ENCODE data around the gene ERBB4. TPM values are rescaled to one million over a fixed set of nuclear protein-coding genes. Genes with fewer than 3 reads are reported as not detected.

The ERBB4 gene
- total RNA-seq, 4 donors from 2014 or later: 0.04 to 0.57 (median 0.35) TPM; not detected in 1

GRCh38 chr2:212294816-212295215 lies 243.8 kb downstream of the ERBB4 start:
- Histone ChIP-seq H3K9me3 (no peaks in the 10 kb centered on the region), H3K4me3 (no peak overlapping the region), H3K4me1 (no peaks in the 10 kb centered on the region), H3K36me3 (no peaks in the 10 kb centered on the region), H3K27me3 (no peaks in the 10 kb centered on the region), H3K27ac (no peak overlapping the region)
- TF ChIP-seq POLR2A (IDR thresholded peaks at IDR 0.05): no peak
- TF ChIP-seq, protein P1, sequence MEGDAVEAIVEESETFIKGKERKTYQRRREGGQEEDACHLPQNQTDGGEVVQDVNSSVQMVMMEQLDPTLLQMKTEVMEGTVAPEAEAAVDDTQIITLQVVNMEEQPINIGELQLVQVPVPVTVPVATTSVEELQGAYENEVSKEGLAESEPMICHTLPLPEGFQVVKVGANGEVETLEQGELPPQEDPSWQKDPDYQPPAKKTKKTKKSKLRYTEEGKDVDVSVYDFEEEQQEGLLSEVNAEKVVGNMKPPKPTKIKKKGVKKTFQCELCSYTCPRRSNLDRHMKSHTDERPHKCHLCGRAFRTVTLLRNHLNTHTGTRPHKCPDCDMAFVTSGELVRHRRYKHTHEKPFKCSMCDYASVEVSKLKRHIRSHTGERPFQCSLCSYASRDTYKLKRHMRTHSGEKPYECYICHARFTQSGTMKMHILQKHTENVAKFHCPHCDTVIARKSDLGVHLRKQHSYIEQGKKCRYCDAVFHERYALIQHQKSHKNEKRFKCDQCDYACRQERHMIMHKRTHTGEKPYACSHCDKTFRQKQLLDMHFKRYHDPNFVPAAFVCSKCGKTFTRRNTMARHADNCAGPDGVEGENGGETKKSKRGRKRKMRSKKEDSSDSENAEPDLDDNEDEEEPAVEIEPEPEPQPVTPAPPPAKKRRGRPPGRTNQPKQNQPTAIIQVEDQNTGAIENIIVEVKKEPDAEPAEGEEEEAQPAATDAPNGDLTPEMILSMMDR (IDR thresholded peaks at IDR 0.05): no peak
- whole genome bisulfite sequencing, 2 donors: 13 to 58% methylated on average over 2 of the region's 2 CpGs
- DNase-seq: no peak
- intact Hi-C loops (cut with DNase I): no loop called here

DNA sequence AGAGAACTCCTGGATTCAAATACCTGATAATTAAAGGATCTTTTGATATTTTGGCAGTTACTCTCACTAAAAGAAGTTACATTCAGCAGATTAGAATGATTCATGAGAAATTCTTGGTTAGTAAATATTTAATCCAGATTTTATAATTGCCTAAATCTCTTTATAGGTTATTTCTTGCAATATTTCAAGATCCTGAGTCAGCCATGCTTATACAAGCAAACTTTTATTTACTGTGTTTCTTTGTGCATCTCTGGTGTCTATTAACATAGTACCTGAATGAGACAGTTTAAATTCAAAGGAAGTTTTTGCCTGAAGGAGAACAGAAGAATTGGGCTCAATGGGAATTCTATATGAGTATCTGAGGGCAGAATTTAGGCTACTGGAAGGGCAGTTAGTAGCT lies 249.3 kb downstream of the ERBB4 start:
- no peak for DNase-seq
- no peak overlapping the region for H3K27ac ChIP-seq
- intact Hi-C loops (cut with DNase I): no loop called here
- H3K4me3 ChIP-seq: no peak overlapping the region
- H3K9me3 ChIP-seq: no peaks in the 10 kb centered on the region
- H3K36me3 ChIP-seq: no peaks in the 10 kb centered on the region
- H3K27me3 ChIP-seq: no peaks in the 10 kb centered on the region
- TF ChIP-seq POLR2A (IDR thresholded peaks at IDR 0.05): no peak
- TF ChIP-seq, protein P1 (IDR thresholded peaks at IDR 0.05): no peak
- no peaks in the 10 kb centered on the region for H3K4me1 ChIP-seq

- no peaks in the 10 kb centered on the region for H3K27me3 ChIP-seq
- 82 to 85% methylated on average over 7 to 8 of the region's 8 CpGs for whole genome bisulfite sequencing, 2 donors
- no peaks in the 10 kb centered on the region for H3K4me1 ChIP-seq
- TF ChIP-seq, protein P1 (IDR thresholded peaks at IDR 0.05): no peak
- TF ChIP-seq POLR2A (IDR thresholded peaks at IDR 0.05): no peak
- no peak overlapping the region for H3K4me3 ChIP-seq
- H3K36me3 ChIP-seq: no peaks in the 10 kb centered on the region
- H3K9me3 ChIP-seq: no peaks in the 10 kb centered on the region
- H3K27ac ChIP-seq: no peak overlapping the region
- intact Hi-C loops (cut with DNase I): no loop called here
- DNase-seq: no peak
These were observed 250.3 kb downstream of the ERBB4 start for GRCh38 chr2:212288308-212288707.

DNA sequence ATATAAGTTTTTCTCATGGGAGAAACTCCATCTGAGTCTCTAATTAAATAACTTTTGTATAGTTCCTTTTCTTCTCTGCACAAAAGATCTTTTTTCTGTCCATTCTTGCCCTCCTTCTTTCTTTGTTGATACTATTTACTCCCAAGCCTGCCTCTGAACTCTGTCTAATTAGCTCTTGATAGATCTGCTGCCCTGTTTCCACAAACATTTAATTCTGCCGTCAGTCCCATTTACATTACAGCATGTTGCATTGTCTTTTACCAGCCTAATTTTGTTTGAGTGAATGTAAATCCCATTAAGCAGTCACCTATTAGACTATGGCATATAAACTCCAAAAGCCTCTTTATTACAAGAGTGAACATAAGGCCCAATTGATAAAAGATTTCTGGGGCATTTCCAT lies 254.4 kb downstream of the ERBB4 start:
- intact Hi-C loops (cut with DNase I): no loop called here
- Histone ChIP-seq H3K4me3 (no peak overlapping the region), H3K27me3 (no peaks in the 10 kb centered on the region), H3K36me3 (no peaks in the 10 kb centered on the region), H3K4me1 (no peaks in the 10 kb centered on the region), H3K27ac (no peak overlapping the region), H3K9me3 (no peaks in the 10 kb centered on the region)
- TF ChIP-seq, protein P1 (IDR thresholded peaks at IDR 0.05): no peak
- no peak for TF ChIP-seq POLR2A (IDR thresholded peaks at IDR 0.05)
- DNase-seq: no peak
- 50 to 68% methylated on average over 1 of the region's 1 CpG for WGBS, 2 donors

DNA sequence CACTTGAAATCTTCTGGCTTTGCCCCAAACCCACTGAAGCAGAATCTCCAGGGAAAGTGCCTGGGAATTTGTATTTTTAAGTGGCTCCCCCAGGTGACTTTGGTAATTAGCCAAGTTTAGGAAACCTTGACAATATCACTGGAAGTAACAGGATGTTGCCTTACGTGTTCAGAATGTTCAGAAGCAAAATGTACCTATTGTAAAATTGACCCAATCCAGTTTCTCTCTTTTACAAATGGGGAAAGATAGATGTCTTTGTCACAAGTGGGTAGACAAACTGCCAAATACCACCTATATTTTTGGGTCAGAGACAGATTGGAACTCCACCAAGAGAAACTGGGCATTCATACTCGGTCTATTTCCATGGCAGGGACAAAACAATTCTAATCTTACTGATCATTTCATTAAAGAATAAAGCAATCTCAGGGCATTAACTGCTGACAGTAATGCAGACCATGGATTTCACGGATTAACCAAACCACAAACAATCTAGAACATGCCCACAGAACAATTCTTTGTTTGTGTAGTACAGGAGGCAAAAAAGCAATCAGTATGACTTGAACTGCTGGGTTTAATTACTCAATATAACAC lies 255.8 kb downstream of the ERBB4 start:
- H3K4me1 ChIP-seq: no peaks in the 10 kb centered on the region
- no peaks in the 10 kb centered on the region for H3K27me3 ChIP-seq
- WGBS, 2 donors: 20 to 22% methylated on average over 3 of the region's 3 CpGs
- H3K9me3 ChIP-seq: no peaks in the 10 kb centered on the region
- intact Hi-C loops (cut with DNase I): no loop called here
- TF ChIP-seq POLR2A (IDR thresholded peaks at IDR 0.05): no peak
- TF ChIP-seq, protein P1 (IDR thresholded peaks at IDR 0.05): no peak
- H3K4me3 ChIP-seq: no peak overlapping the region
- DNase-seq: no peak
- H3K27ac ChIP-seq: no peak overlapping the region
- H3K36me3 ChIP-seq: no peaks in the 10 kb centered on the region

Data from esophagus squamous epithelium (tissue), 5 donors.